ENCODE results near the gene ZBTB7B. TPM values are rescaled to one million over a fixed set of nuclear protein-coding genes. Genes with fewer than 3 reads are reported as not detected.
"Not testable (repeated sequence)": the region's sequence is repeated elsewhere in the genome, so short reads cannot be mapped to it uniquely, and the experiment has no call there.

ZBTB7B gene
- polyA plus RNA-seq, 2 donors, result 71.7 to 95.8 TPM

DNA sequence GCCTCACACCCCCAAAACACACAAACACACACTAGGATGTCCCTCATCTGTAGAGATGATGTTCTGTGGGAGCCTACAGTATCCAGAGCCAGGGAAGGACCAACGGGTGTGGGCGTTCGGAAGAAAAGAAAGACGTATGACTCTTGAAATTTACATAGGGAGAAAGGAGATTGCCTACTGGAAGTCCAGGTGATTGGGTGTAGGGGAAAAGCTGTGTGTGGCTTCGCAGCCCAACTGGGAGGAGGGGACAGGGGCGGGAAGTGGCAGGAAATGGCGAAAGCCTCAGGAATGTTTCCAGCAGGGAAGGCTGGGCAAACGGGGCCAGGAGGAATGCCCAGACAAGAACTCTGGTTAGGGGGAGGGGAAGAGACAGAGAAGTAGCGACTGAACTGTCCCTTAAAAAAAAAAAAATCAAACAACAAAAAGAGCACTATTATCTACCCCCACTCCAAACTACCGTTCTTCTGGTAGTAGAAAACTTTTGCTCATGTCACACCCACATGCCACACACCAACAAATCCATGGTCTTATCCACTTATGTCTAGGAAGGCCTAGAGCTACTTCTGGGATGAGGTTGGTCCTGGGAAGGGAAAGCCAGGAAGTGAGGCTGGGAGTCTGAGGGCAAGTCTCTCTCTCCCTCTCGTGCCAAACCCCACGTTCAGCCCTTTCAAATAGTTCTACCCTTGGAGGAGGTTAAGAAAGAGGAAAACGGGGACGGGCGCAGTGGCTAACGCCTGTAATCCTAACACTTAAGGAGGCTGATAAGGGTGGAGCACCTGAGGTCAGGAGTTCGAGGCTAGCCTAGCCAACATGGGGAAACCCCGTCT lies 29.9 kb upstream of the ZBTB7B start:
- 19 to 22% methylated on average over 18 of the region's 18 CpGs for WGBS, 2 donors
- peaks cover 15 to 29% of the 10 kb centered on the region in 2 donors for H3K4me1 ChIP-seq (ENCODE audit: control insufficient read depth in 2 of 2, insufficient read depth in 2 of 2, low read length in 1 of 2)

GRCh38 chr1:154973344-154974101 lies 29.1 kb upstream of the ZBTB7B start:
- H3K4me1 ChIP-seq (ENCODE audit: control insufficient read depth in 2 of 2, insufficient read depth in 2 of 2, low read length in 1 of 2), result peaks cover 15 to 29% of the 10 kb centered on the region in 2 donors
- no peaks in the 10 kb centered on the region for H3K9me3 ChIP-seq (ENCODE audit: control insufficient read depth in 2 of 2, insufficient read depth in 1 of 2, low read depth in 1 of 2, low read length in 1 of 2)
- peak overlapping the region; percentile 65 to 86 for H3K4me3 ChIP-seq (ENCODE audit: low read depth in 1 of 2, low read length in 2 of 2)
- no peaks in the 10 kb centered on the region for H3K27me3 ChIP-seq (ENCODE audit: control insufficient read depth in 1 of 2, insufficient read depth in 2 of 2, low read length in 2 of 2)
- H3K27ac ChIP-seq (ENCODE audit: low read depth in 2 of 2, low read length in 1 of 2), result peak overlapping the region; percentile 98 to 100
- WGBS, 2 donors, result 0 to 5% methylated on average over 28 to 37 of the region's 37 CpGs
- H3K36me3 ChIP-seq (ENCODE audit: control insufficient read depth in 2 of 2, insufficient read depth in 2 of 2, low read length in 1 of 2), result peaks cover 2 to 5% of the 10 kb centered on the region in 2 donors

More for the DNA sequence above, 29.9 kb upstream of the ZBTB7B start:
- Histone ChIP-seq H3K9me3 (ENCODE audit: control insufficient read depth in 2 of 2, insufficient read depth in 1 of 2, low read depth in 1 of 2, low read length in 1 of 2) (no peaks in the 10 kb centered on the region), H3K4me3 (ENCODE audit: low read depth in 1 of 2, low read length in 2 of 2) (peak overlapping the region in 1 of 2 donors; percentile 86), H3K36me3 (ENCODE audit: control insufficient read depth in 2 of 2, insufficient read depth in 2 of 2, low read length in 1 of 2) (peaks cover 5 to 9% of the 10 kb centered on the region in 2 donors), H3K27ac (ENCODE audit: low read depth in 2 of 2, low read length in 1 of 2) (peak overlapping the region; percentile 98 to 100), H3K27me3 (ENCODE audit: control insufficient read depth in 1 of 2, insufficient read depth in 2 of 2, low read length in 2 of 2) (no peaks in the 10 kb centered on the region)

- H3K27me3 ChIP-seq (ENCODE audit: control insufficient read depth in 1 of 2, insufficient read depth in 2 of 2, low read length in 2 of 2), result no peaks in the 10 kb centered on the region
Measured at GRCh38 chr1:154974102-154974807, 28.3 kb upstream of the ZBTB7B start, which contains the start of gene CKS1B. Gene CKS1B, plus strand, starts transcription at chr1:154974681. Its CDS starts 65 bp downstream, at chr1:154974746.

DNA sequence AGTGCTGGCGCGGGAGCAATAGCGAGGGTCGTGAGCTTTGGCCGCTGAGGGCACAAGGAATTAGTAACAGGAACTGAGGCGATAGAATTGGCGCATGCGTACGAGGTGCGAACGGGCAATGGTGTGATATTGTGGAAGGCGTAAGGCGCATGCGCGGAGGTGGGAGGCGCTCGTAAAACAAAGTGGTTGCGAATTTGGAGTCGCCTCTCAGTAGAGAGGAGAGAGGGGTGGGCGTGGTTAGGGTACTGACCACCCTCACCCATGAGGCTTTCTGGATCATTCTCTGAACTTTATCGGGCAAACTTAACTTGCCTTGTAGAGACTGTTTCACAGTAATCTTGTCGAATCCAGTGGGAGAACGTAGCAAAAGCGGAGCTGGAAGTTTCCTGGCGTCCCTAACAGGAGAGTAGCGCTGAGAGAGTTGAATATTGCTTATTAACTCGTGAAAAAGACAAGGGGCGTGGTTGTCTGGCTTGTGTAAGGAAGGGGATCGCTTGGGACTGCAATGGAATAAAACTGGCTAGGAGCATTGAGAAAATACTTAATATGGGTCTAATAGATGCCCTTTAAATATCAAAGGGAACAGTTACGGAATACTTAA lies 27.7 kb upstream of the ZBTB7B start:
- Histone ChIP-seq H3K27ac (ENCODE audit: low read depth in 2 of 2, low read length in 1 of 2) (peak overlapping the region; percentile 91 to 97), H3K36me3 (ENCODE audit: control insufficient read depth in 2 of 2, insufficient read depth in 2 of 2, low read length in 1 of 2) (peaks cover 0 to 5% of the 10 kb centered on the region in 2 donors), H3K9me3 (ENCODE audit: control insufficient read depth in 2 of 2, insufficient read depth in 1 of 2, low read depth in 1 of 2, low read length in 1 of 2) (no peaks in the 10 kb centered on the region), H3K27me3 (ENCODE audit: control insufficient read depth in 1 of 2, insufficient read depth in 2 of 2, low read length in 2 of 2) (no peaks in the 10 kb centered on the region), H3K4me3 (ENCODE audit: low read depth in 1 of 2, low read length in 2 of 2) (peak overlapping the region; percentile 44 to 70), H3K4me1 (ENCODE audit: control insufficient read depth in 2 of 2, insufficient read depth in 2 of 2, low read length in 1 of 2) (peaks cover 10 to 20% of the 10 kb centered on the region in 2 donors)
- WGBS, 2 donors, result 0% methylated on average over 30 of the region's 30 CpGs

More at GRCh38 chr1:154974102-154974807, 28.3 kb upstream of the ZBTB7B start, which contains the start of gene CKS1B:
- H3K27ac ChIP-seq (ENCODE audit: low read depth in 2 of 2, low read length in 1 of 2), result peak within 1 kb of the TSS; percentile 98 to 100
- H3K4me1 ChIP-seq (ENCODE audit: control insufficient read depth in 2 of 2, insufficient read depth in 2 of 2, low read length in 1 of 2), result peaks cover 15 to 24% of the 10 kb centered on the region in 2 donors
- no peaks in the 10 kb centered on the region for H3K9me3 ChIP-seq (ENCODE audit: control insufficient read depth in 2 of 2, insufficient read depth in 1 of 2, low read depth in 1 of 2, low read length in 1 of 2)
- peak within 1 kb of the TSS; percentile 65 to 86 for H3K4me3 ChIP-seq (ENCODE audit: low read depth in 1 of 2, low read length in 2 of 2)
- H3K36me3 ChIP-seq (ENCODE audit: control insufficient read depth in 2 of 2, insufficient read depth in 2 of 2, low read length in 1 of 2), result peaks cover 0 to 5% of the 10 kb centered on the region in 2 donors
- 0% methylated on average over 47 of the region's 47 CpGs for WGBS, 2 donors

DNA sequence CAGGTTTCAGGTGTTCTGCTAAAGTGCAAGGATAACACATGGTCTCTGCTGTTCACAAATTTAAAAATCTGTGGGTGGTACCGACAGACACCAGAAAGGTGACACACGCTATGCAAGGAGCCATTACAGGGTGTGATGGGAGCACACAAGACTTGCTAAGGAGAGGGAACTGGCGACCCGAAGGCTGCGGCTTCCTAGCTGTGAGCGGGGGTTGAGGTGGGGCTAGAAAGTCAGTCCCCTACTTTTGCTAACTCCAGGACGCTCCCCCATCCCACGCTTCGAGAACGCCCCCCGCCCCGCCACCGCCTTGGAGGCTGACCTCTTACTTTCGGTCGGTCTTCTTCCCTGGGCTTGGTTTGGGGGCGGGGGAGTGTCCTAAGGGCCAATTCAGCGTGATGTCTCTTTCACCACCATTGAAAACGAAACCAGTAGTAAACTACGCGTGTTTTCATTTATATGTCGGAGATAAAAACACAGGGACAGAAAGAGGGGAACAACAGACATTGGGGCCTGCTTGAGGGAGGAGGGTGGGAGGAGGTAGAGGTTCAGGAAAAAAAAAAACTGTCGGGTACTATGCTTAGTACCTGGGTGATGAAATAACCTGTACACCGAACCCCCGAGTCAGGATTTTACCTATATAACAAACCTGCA lies 27.1 kb upstream of the ZBTB7B start:
- H3K9me3 ChIP-seq (ENCODE audit: control insufficient read depth in 2 of 2, insufficient read depth in 1 of 2, low read depth in 1 of 2, low read length in 1 of 2), result no peaks in the 10 kb centered on the region
- H3K4me3 ChIP-seq (ENCODE audit: low read depth in 1 of 2, low read length in 2 of 2), result peak overlapping the region; percentile 44 to 70
- peaks cover 3 to 13% of the 10 kb centered on the region in 2 donors for H3K4me1 ChIP-seq (ENCODE audit: control insufficient read depth in 2 of 2, insufficient read depth in 2 of 2, low read length in 1 of 2)
- peak overlapping the region; percentile 91 to 97 for H3K27ac ChIP-seq (ENCODE audit: low read depth in 2 of 2, low read length in 1 of 2)
- H3K27me3 ChIP-seq (ENCODE audit: control insufficient read depth in 1 of 2, insufficient read depth in 2 of 2, low read length in 2 of 2), result no peaks in the 10 kb centered on the region
- peaks cover 0 to 5% of the 10 kb centered on the region in 2 donors for H3K36me3 ChIP-seq (ENCODE audit: control insufficient read depth in 2 of 2, insufficient read depth in 2 of 2, low read length in 1 of 2)
- 0 to 1% methylated on average over 24 of the region's 24 CpGs for WGBS, 2 donors

- not testable (repeated sequence) for H3K27me3 ChIP-seq (ENCODE audit: control insufficient read depth in 1 of 2, insufficient read depth in 2 of 2, low read length in 2 of 2); H3K9me3 ChIP-seq (ENCODE audit: control insufficient read depth in 2 of 2, insufficient read depth in 1 of 2, low read depth in 1 of 2, low read length in 1 of 2); H3K36me3 ChIP-seq (ENCODE audit: control insufficient read depth in 2 of 2, insufficient read depth in 2 of 2, low read length in 1 of 2); H3K27ac ChIP-seq (ENCODE audit: low read depth in 2 of 2, low read length in 1 of 2); H3K4me1 ChIP-seq (ENCODE audit: control insufficient read depth in 2 of 2, insufficient read depth in 2 of 2, low read length in 1 of 2); H3K4me3 ChIP-seq (ENCODE audit: low read depth in 1 of 2, low read length in 2 of 2)
- WGBS, 2 donors, result 66 to 70% methylated on average over 3 of the region's 3 CpGs
Measured at GRCh38 chr1:154977762-154978161, 24.8 kb upstream of the ZBTB7B start.

GRCh38 chr1:154978360-154978759 lies 24.2 kb upstream of the ZBTB7B start:
- Histone ChIP-seq H3K9me3 (ENCODE audit: control insufficient read depth in 2 of 2, insufficient read depth in 1 of 2, low read depth in 1 of 2, low read length in 1 of 2) (no peaks in the 10 kb centered on the region), H3K4me3 (ENCODE audit: low read depth in 1 of 2, low read length in 2 of 2) (no peak overlapping the region), H3K36me3 (ENCODE audit: control insufficient read depth in 2 of 2, insufficient read depth in 2 of 2, low read length in 1 of 2) (peaks cover 0 to 5% of the 10 kb centered on the region in 2 donors), H3K4me1 (ENCODE audit: control insufficient read depth in 2 of 2, insufficient read depth in 2 of 2, low read length in 1 of 2) (no peaks in the 10 kb centered on the region), H3K27ac (ENCODE audit: low read depth in 2 of 2, low read length in 1 of 2) (no peak overlapping the region), H3K27me3 (ENCODE audit: control insufficient read depth in 1 of 2, insufficient read depth in 2 of 2, low read length in 2 of 2) (no peaks in the 10 kb centered on the region)
- 96 to 100% methylated on average over 3 of the region's 3 CpGs for WGBS, 2 donors

DNA sequence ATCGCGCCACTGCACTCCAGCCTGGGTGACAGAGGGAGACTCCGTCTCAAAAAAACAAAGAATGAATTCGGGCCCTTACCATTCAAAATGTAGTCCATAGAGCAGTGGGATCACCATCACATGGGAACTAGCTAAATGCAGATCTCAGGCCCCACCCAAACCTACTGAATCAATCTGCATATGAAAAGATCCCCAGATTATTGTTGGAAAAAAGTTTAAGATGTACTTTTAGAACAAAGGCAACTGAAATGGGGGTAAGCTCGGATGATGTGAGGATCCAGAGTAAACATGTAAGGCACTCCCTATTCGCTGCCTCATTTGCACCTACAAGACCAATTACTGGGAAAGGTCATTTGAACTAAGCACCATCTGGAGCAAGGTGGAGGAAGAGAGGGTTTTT lies 20.3 kb upstream of the ZBTB7B start:
- peaks cover 0 to 5% of the 10 kb centered on the region in 2 donors for H3K36me3 ChIP-seq (ENCODE audit: control insufficient read depth in 2 of 2, insufficient read depth in 2 of 2, low read length in 1 of 2)
- no peak overlapping the region for H3K27ac ChIP-seq (ENCODE audit: low read depth in 2 of 2, low read length in 1 of 2)
- no peaks in the 10 kb centered on the region for H3K27me3 ChIP-seq (ENCODE audit: control insufficient read depth in 1 of 2, insufficient read depth in 2 of 2, low read length in 2 of 2)
- peak overlapping the region in 1 of 2 donors; percentile 91 for H3K4me3 ChIP-seq (ENCODE audit: low read depth in 1 of 2, low read length in 2 of 2)
- WGBS, 2 donors, result 65 to 70% methylated on average over 6 of the region's 6 CpGs
- H3K9me3 ChIP-seq (ENCODE audit: control insufficient read depth in 2 of 2, insufficient read depth in 1 of 2, low read depth in 1 of 2, low read length in 1 of 2), result no peaks in the 10 kb centered on the region
- H3K4me1 ChIP-seq (ENCODE audit: control insufficient read depth in 2 of 2, insufficient read depth in 2 of 2, low read length in 1 of 2), result no peaks in the 10 kb centered on the region
